ENCODE data around the gene PPM1N.

The PPM1N gene

DNA sequence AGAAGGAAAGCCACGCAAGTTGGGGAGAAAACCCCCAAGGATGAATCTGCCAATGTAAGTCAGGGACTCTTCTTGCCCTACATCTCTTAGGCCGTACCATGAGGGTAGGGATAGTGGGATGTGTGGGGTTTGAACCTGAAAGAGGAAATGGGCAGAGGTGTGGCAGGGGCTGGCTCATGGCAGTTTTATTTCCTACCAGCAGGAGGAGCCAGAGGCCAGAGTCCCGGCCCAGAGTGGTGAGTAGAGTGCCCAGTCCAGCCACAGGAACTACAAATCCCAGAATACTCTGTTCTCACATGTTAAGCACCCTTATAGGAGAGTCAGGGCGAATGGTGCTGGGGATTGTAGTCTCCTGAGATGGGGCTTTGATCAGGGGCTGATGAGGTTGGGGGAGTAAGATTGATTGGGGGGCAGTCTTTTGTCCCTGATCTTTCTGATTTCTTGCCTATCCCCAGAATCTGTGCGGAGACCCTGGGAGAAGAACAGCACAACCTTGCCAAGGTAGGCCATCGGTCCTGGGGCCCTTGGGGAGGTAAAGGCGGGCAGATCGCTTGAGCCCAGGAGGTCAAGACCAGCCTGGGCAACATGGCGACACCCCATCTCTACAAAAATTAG is 25.5 kb downstream of the PPM1N start:
- Mint-ChIP-seq H3K27ac (ENCODE audit: low read depth) (peak overlapping the region; percentile 17), H3K4me1 (peaks cover 17% of the 10 kb centered on the region), H3K27me3 (no peaks in the 10 kb centered on the region), H3K36me3 (ENCODE audit: insufficient read depth) (peaks cover 53% of the 10 kb centered on the region), H3K4me3 (no peak overlapping the region), H3K9me3 (no peaks in the 10 kb centered on the region)
- DNase-seq (ENCODE audit: low spot score in 2 of 2) (peak; percentile 52 to 71), ATAC-seq (replicated peaks; ENCODE audit: extremely low read depth, poor library complexity, severe bottlenecking) (peak; percentile 98)

DNA sequence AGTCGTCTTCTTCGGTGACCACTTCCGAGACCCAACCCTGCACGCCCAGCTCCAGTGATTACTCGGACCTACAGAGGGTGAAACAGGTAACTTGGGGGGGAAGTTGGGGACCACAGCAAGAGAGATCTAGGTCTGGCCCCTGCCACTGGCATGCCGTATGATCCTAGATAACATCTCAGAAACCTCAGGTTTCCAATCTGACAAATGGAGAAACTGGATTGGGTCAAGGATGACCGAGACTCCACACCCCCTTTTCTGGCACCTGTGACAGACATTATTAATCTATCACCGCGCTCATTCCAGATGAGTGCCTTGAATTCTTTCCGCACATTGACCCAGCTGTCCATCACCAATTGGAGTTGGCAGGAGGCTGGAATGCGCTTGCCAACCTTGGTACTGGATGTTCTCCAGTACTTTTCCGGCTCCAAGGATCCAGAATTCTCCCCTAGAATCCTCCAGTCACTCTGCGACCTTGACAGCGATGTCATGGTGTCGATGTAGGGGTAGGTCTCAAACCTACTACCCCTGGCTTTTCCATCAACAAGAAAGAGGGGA is 26.4 kb downstream of the PPM1N start:
- no peaks in the 10 kb centered on the region for H3K9me3 Mint-ChIP-seq
- DNase-seq (ENCODE audit: low spot score in 2 of 2) (no peak), ATAC-seq (replicated peaks; ENCODE audit: extremely low read depth, poor library complexity, severe bottlenecking) (no peak)
- no peaks in the 10 kb centered on the region for H3K27me3 Mint-ChIP-seq
- no peak overlapping the region for H3K27ac Mint-ChIP-seq (ENCODE audit: low read depth)
- peaks cover 46% of the 10 kb centered on the region for H3K36me3 Mint-ChIP-seq (ENCODE audit: insufficient read depth)
- H3K4me3 Mint-ChIP-seq: no peak overlapping the region
- peaks cover 17% of the 10 kb centered on the region for H3K4me1 Mint-ChIP-seq

DNA sequence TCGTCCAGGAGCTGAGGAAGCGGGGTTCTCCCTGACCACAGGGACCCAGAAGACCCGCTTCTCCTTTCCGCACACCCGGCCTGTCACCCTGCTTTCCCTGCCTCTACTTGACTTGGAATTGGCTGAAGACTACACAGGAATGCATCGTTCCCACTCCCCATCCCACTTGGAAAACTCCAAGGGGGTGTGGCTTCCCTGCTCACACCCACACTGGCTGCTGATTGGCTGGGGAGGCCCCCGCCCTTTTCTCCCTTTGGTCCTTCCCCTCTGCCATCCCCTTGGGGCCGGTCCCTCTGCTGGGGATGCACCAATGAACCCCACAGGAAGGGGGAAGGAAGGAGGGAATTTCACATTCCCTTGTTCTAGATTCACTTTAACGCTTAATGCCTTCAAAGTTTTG is 27.9 kb downstream of the PPM1N start:
- peaks cover 35% of the 10 kb centered on the region for H3K36me3 Mint-ChIP-seq (ENCODE audit: insufficient read depth)
- no peak for ATAC-seq (replicated peaks; ENCODE audit: extremely low read depth, poor library complexity, severe bottlenecking)

DNA sequence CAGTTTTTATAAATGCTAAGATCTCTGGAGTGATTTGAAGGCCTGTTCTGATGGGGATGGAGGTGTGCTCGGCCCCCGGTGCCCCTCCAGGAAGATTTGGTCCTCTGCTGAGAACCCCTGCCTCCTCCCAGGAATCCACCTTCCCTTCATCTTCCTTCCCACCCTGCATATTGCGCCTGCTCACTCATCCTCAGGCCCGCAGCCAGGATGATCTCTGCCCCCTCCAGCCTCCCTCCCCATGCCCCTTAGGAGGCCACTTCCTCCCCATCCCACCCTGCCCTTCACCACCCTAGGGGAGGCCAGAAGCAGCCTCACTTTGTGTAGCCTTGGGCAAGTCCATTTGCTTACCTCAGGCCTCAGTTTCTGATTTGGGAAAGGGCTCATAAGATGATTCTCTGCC is 28.7 kb downstream of the PPM1N start:
- no peaks in the 10 kb centered on the region for H3K9me3 Mint-ChIP-seq
- no peaks in the 10 kb centered on the region for H3K27me3 Mint-ChIP-seq
- H3K4me3 Mint-ChIP-seq: no peak overlapping the region
- no peak for DNase-seq (ENCODE audit: low spot score in 2 of 2)
- H3K36me3 Mint-ChIP-seq (ENCODE audit: insufficient read depth): peaks cover 30% of the 10 kb centered on the region
- no peak overlapping the region for H3K27ac Mint-ChIP-seq (ENCODE audit: low read depth)
- no peak for ATAC-seq (replicated peaks; ENCODE audit: extremely low read depth, poor library complexity, severe bottlenecking)
- H3K4me1 Mint-ChIP-seq: peaks cover 17% of the 10 kb centered on the region

More for the DNA sequence above, 27.9 kb downstream of the PPM1N start:
- DNase-seq (ENCODE audit: low spot score in 2 of 2): no peak
- Mint-ChIP-seq H3K4me1 (peaks cover 17% of the 10 kb centered on the region), H3K27me3 (no peaks in the 10 kb centered on the region), H3K4me3 (no peak overlapping the region), H3K27ac (ENCODE audit: low read depth) (no peak overlapping the region), H3K9me3 (no peaks in the 10 kb centered on the region)

GRCh38 chr19:45527731-45528130 is 29.5 kb downstream of the PPM1N start:
- H3K4me3 Mint-ChIP-seq: no peak overlapping the region
- peak overlapping the region; percentile 24 for H3K27ac Mint-ChIP-seq (ENCODE audit: low read depth)

GRCh38 chr19:45528149-45528743 is 30.0 kb downstream of the PPM1N start:
- Mint-ChIP-seq H3K36me3 (ENCODE audit: insufficient read depth) (peaks cover 27% of the 10 kb centered on the region), H3K27ac (ENCODE audit: low read depth) (peak overlapping the region; percentile 24), H3K9me3 (no peaks in the 10 kb centered on the region), H3K27me3 (no peaks in the 10 kb centered on the region), H3K4me3 (no peak overlapping the region), H3K4me1 (peaks cover 17% of the 10 kb centered on the region)
- DNase-seq (ENCODE audit: low spot score in 2 of 2): no peak
- no peak for ATAC-seq (replicated peaks; ENCODE audit: extremely low read depth, poor library complexity, severe bottlenecking)

More at GRCh38 chr19:45527731-45528130, 29.5 kb downstream of the PPM1N start:
- no peaks in the 10 kb centered on the region for H3K9me3 Mint-ChIP-seq
- no peaks in the 10 kb centered on the region for H3K27me3 Mint-ChIP-seq
- H3K36me3 Mint-ChIP-seq (ENCODE audit: insufficient read depth): peaks cover 27% of the 10 kb centered on the region
- peaks cover 17% of the 10 kb centered on the region for H3K4me1 Mint-ChIP-seq
- DNase-seq (ENCODE audit: low spot score in 2 of 2) (no peak), ATAC-seq (replicated peaks; ENCODE audit: extremely low read depth, poor library complexity, severe bottlenecking) (no peak)

DNA sequence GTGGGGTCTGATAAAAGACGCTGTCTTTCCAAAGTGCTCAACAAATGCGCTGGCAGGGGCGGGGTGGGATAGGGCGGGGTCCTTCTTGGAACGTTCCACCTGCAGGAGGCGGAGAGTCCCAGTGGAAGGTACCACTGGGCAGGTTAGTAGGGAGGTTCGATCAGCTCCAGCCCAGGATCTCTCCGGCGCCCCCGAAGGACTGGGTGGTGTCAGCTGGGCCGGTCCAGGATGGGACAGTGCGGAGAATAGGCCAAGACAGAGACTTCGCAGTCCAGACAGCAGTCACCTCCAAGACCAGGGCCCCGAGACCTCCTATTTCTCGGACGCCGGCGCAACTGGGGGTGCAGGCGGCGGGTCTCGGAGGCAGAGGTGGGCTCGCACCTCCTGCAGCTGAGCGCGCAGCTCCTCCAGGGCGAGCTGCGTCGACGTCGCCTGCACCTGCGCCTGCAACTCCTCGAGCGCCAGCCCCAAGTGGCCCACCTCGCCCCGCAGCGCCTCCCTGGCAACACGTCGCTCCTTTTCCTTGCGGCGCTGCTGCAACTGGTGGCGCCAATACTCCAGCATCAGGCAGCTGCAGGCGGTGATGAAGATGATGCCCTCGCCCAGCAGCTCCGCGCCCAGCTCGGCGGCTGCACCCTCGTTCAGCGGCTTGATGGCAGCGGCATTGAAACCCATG is 30.6 kb downstream of the PPM1N start:
- H3K4me3 Mint-ChIP-seq: no peak overlapping the region
- no peak for DNase-seq (ENCODE audit: low spot score in 2 of 2)
- H3K4me1 Mint-ChIP-seq: peaks cover 11% of the 10 kb centered on the region
- H3K27ac Mint-ChIP-seq (ENCODE audit: low read depth): no peak overlapping the region
- H3K36me3 Mint-ChIP-seq (ENCODE audit: insufficient read depth): peaks cover 22% of the 10 kb centered on the region
- no peaks in the 10 kb centered on the region for H3K9me3 Mint-ChIP-seq
- no peak for ATAC-seq (replicated peaks; ENCODE audit: extremely low read depth, poor library complexity, severe bottlenecking)
- H3K27me3 Mint-ChIP-seq: no peaks in the 10 kb centered on the region

- Mint-ChIP-seq H3K4me3 (no peak overlapping the region), H3K36me3 (ENCODE audit: insufficient read depth) (peaks cover 17% of the 10 kb centered on the region), H3K4me1 (peaks cover 10% of the 10 kb centered on the region), H3K27me3 (no peaks in the 10 kb centered on the region), H3K9me3 (no peaks in the 10 kb centered on the region), H3K27ac (ENCODE audit: low read depth) (no peak overlapping the region)
- ATAC-seq (replicated peaks; ENCODE audit: extremely low read depth, poor library complexity, severe bottlenecking): no peak
- no peak for DNase-seq (ENCODE audit: low spot score in 2 of 2)
Measured at GRCh38 chr19:45529420-45529785, 31.2 kb downstream of the PPM1N start.

- no peak overlapping the region for H3K4me3 Mint-ChIP-seq
- H3K4me1 Mint-ChIP-seq: peaks cover 10% of the 10 kb centered on the region
- peaks cover 6% of the 10 kb centered on the region for H3K36me3 Mint-ChIP-seq (ENCODE audit: insufficient read depth)
- H3K9me3 Mint-ChIP-seq: no peaks in the 10 kb centered on the region
- H3K27me3 Mint-ChIP-seq: no peaks in the 10 kb centered on the region
- ATAC-seq (replicated peaks; ENCODE audit: extremely low read depth, poor library complexity, severe bottlenecking) (no peak), DNase-seq (ENCODE audit: low spot score in 2 of 2) (no peak)
- H3K27ac Mint-ChIP-seq (ENCODE audit: low read depth): no peak overlapping the region
Measured at GRCh38 chr19:45531349-45531748, 33.1 kb downstream of the PPM1N start.

GRCh38 chr19:45539459-45539858 is 41.2 kb downstream of the PPM1N start:
- Mint-ChIP-seq H3K4me3 (no peak overlapping the region), H3K4me1 (no peaks in the 10 kb centered on the region), H3K9me3 (no peaks in the 10 kb centered on the region), H3K36me3 (ENCODE audit: insufficient read depth) (no peaks in the 10 kb centered on the region), H3K27me3 (no peaks in the 10 kb centered on the region), H3K27ac (ENCODE audit: low read depth) (no peak overlapping the region)
- no peak for DNase-seq (ENCODE audit: low spot score in 2 of 2)
- ATAC-seq (replicated peaks; ENCODE audit: extremely low read depth, poor library complexity, severe bottlenecking): no peak

DNA sequence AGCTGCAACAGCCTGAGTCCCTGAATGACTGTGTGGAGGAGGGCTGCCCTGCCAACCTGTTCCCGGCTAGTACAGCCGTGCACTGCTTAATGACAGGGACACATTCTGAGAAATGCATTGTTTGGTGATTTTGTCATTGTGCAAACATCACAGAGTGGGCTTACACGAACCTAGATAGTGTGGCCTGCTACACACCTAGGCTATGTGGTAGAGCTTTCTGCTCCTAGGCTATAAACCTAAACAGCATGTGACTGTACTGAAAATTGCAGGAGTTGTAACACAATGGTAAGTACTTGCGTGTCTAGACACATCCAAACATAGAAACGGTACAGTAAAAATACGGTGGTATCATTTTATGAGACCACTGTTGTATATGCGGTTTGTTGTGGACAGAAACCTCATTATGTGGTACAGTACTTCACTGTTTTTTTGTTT is 44.0 kb downstream of the PPM1N start:
- Mint-ChIP-seq H3K4me1 (no peaks in the 10 kb centered on the region), H3K9me3 (no peaks in the 10 kb centered on the region), H3K4me3 (no peak overlapping the region), H3K27ac (ENCODE audit: low read depth) (no peak overlapping the region), H3K27me3 (no peaks in the 10 kb centered on the region), H3K36me3 (ENCODE audit: insufficient read depth) (no peaks in the 10 kb centered on the region)
- no peak for DNase-seq (ENCODE audit: low spot score in 2 of 2)
- ATAC-seq (replicated peaks; ENCODE audit: extremely low read depth, poor library complexity, severe bottlenecking): no peak

- Mint-ChIP-seq H3K9me3 (no peaks in the 10 kb centered on the region), H3K27me3 (no peaks in the 10 kb centered on the region), H3K27ac (ENCODE audit: low read depth) (no peak overlapping the region), H3K36me3 (ENCODE audit: insufficient read depth) (peaks cover 2% of the 10 kb centered on the region), H3K4me3 (no peak overlapping the region), H3K4me1 (no peaks in the 10 kb centered on the region)
- no peak for DNase-seq (ENCODE audit: low spot score in 2 of 2)
- no peak for ATAC-seq (replicated peaks; ENCODE audit: extremely low read depth, poor library complexity, severe bottlenecking)
Measured at GRCh38 chr19:45547211-45547770, 49.0 kb downstream of the PPM1N start.
